Measurements from ENCODE around the gene MAML1. TPM values are rescaled to one million over a fixed set of nuclear protein-coding genes. Genes with fewer than 3 reads are reported as not detected.
A peak's percentile ranks its signal among the peaks of the same experiment; 100 is the strongest.

MAML1 gene
- total RNA-seq, 1 experiment from 2014 or later: 42.2 TPM

DNA sequence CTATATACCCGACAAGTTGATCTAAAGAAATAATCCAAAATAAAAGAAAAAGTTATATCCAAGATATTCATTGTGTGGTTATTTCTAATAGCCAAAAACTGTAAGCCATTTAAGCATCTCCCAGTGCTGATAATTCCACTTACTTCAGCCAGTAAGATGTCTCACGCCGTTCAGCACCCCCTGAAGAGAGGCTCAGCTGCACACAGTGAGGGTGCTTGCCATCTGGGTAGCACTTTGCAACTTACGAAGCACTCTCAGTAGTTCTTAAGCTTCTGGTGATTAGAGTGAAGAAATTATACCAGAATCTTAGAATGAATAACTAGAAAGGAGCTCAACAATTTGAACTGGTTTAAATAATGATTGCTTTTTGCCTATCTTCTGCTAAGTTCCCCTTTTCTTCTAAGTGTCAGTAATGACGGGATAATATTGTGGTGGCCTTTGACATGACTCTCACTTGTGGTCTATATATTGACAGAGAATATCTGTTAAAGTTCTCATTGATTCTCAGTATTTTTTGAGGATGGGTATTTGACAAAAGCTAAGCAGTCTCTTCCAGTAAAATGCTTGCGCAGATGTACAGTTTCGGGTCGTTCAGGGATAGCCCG, 35.0 kb downstream of the MAML1 start:
- ChIA-PET CTCF (no interaction called here), POLR2A (no interaction called here)
- Mint-ChIP-seq H3K36me3 (peaks cover 58% of the 10 kb centered on the region), H3K27ac (peak overlapping the region; percentile 14; the same call in 1 of the 2 replicates), H3K9me3 (no peaks in the 10 kb centered on the region), H3K4me3 (no peak overlapping the region), H3K4me1 (peaks cover 16% of the 10 kb centered on the region), H3K27me3 (ENCODE audit: low read depth) (no peaks in the 10 kb centered on the region)
- no peak for TF ChIP-seq NFYB (CRISPR knock-in tag; conservative IDR thresholded peaks at IDR 0.05; ENCODE audit: low read depth)
- no peak for TF ChIP-seq ZNF532 (CRISPR knock-in tag; IDR thresholded peaks at IDR 0.05; ENCODE audit: borderline replicate concordance)
- no peak for TF ChIP-seq IRF2 (CRISPR knock-in tag; IDR thresholded peaks at IDR 0.05; ENCODE audit: borderline replicate concordance, low read depth)
- TF ChIP-seq CREM (CRISPR knock-in tag; IDR thresholded peaks at IDR 0.05): no peak
- no peak for TF ChIP-seq MAX (CRISPR knock-in tag; IDR thresholded peaks at IDR 0.05)
- TF ChIP-seq NR1H2 (CRISPR knock-in tag; IDR thresholded peaks at IDR 0.05): no peak
- no peak for TF ChIP-seq ATF6 (CRISPR knock-in tag; IDR thresholded peaks at IDR 0.05)
- TF ChIP-seq GTF2I (CRISPR knock-in tag; conservative IDR thresholded peaks at IDR 0.05): no peak
- TF ChIP-seq ZNF138 (CRISPR knock-in tag; conservative IDR thresholded peaks at IDR 0.05): no peak
- no peak for TF ChIP-seq ARID4B (CRISPR knock-in tag; IDR thresholded peaks at IDR 0.05; ENCODE audit: borderline replicate concordance)
- no peak for TF ChIP-seq NFATC4 (CRISPR knock-in tag; IDR thresholded peaks at IDR 0.05)
- ATAC-seq: no peak
- no peak for DNase-seq (ENCODE audit: low spot score)

DNA sequence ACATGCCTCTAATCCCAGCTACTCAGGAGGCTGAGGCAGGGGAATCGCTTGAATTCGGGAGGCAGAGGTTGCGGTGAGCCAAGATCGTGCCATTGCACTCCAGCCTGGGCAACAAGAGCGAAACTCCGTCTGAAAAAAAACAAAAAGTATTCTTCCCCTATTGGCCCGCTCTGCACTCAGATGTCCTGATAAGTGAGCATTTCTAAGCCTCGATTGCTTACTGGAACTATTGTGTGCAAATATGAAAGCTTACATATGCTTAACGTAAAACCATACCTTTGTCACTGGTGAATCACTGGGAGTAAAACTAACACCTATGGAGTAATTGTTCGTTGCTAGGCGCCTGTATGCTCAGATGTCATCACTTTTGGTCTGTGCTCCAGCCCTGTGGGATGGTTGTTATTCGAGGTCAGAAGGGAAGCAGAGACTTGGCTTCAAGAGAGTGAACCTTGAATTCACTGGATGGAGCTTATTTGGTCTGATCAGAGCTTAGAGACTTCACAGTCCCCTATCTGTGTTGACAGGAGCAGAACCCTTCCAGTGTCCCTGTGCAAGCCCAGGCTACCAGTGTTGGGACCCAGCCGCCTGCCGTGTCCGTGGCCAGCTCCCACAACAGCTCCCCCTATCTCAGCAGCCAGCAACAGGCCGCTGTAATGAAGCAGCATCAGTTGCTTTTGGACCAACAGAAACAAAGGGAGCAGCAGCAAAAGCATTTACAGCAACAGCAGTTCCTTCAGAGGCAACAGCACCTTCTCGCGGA, 35.9 kb downstream of the MAML1 start:
- ATAC-seq (peak; percentile 87), DNase-seq (ENCODE audit: low spot score) (peak; percentile 54)
- Mint-ChIP-seq H3K27me3 (ENCODE audit: low read depth) (no peaks in the 10 kb centered on the region), H3K4me3 (no peak overlapping the region), H3K9me3 (no peaks in the 10 kb centered on the region), H3K4me1 (peaks cover 7% of the 10 kb centered on the region), H3K27ac (peak overlapping the region; percentile 70), H3K36me3 (peaks cover 67% of the 10 kb centered on the region)
- TF ChIP-seq, protein P1, sequence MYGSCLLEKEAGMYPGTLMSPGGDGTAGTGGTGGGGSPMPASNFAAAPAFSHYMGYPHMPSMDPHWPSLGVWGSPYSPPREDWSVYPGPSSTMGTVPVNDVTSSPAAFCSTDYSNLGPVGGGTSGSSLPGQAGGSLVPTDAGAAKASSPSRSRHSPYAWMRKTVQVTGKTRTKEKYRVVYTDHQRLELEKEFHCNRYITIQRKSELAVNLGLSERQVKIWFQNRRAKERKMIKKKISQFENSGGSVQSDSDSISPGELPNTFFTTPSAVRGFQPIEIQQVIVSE (CRISPR knock-in tag; IDR thresholded peaks at IDR 0.05; ENCODE audit: borderline replicate concordance): no peak
- TF ChIP-seq NFYB (CRISPR knock-in tag; conservative IDR thresholded peaks at IDR 0.05; ENCODE audit: low read depth) (no peak), NR2C2 (CRISPR knock-in tag; IDR thresholded peaks at IDR 0.05) (no peak)
- TF ChIP-seq, protein P2, sequence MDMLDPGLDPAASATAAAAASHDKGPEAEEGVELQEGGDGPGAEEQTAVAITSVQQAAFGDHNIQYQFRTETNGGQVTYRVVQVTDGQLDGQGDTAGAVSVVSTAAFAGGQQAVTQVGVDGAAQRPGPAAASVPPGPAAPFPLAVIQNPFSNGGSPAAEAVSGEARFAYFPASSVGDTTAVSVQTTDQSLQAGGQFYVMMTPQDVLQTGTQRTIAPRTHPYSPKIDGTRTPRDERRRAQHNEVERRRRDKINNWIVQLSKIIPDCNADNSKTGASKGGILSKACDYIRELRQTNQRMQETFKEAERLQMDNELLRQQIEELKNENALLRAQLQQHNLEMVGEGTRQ (CRISPR knock-in tag; IDR thresholded peaks at IDR 0.05): no peak
- TF ChIP-seq, protein P3, sequence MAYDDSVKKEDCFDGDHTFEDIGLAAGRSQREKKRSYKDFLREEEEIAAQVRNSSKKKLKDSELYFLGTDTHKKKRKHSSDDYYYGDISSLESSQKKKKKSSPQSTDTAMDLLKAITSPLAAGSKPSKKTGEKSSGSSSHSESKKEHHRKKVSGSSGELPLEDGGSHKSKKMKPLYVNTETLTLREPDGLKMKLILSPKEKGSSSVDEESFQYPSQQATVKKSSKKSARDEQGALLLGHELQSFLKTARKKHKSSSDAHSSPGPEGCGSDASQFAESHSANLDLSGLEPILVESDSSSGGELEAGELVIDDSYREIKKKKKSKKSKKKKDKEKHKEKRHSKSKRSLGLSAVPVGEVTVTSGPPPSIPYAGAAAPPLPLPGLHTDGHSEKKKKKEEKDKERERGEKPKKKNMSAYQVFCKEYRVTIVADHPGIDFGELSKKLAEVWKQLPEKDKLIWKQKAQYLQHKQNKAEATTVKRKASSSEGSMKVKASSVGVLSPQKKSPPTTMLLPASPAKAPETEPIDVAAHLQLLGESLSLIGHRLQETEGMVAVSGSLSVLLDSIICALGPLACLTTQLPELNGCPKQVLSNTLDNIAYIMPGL (CRISPR knock-in tag; IDR thresholded peaks at IDR 0.05): no peak
- ChIA-PET CTCF (interaction anchor here (0.7 to 1.6 kb wide), 10 partner anchors 8 to 97 kb away, joined by 3 to 7 read pairs (median 3); no protein-coding TSS in a partner anchor), POLR2A (no interaction called here)

Data from WTC11 (cell line).